GM18861 (cell line): Measurements from ENCODE around the gene AP2B1.
"Not testable (repeated sequence)": the region's sequence is repeated elsewhere in the genome, so short reads cannot be mapped to it uniquely, and the experiment has no call there.

ENCODE experiments used
- ATAC-seq: cut with Tn5 transposase; IDR thresholded peaks from one replicate; pipeline ENCODE4 v1.9.1; 2021; ENCODE audit not compliant: unreplicated experiment

AP2B1 gene

GRCh38 chr17:35587074-35587961 lies at the start of gene AP2B1:
TSS of gene AP2B1 (plus strand) at chr17:35587322. CDS start at chr17:35594031, 6,709 bp downstream.
- ATAC-seq: peak; percentile 70

- ATAC-seq: no peak
Observed at GRCh38 chr17:35537601-35538141, 49.5 kb upstream of the AP2B1 start, which contains the start of gene SLFN12L. TSS of gene SLFN12L (minus strand) at chr17:35537678. CDS start at chr17:35522364, 15,314 bp downstream.

GRCh38 chr17:35539659-35540026 lies 47.5 kb upstream of the AP2B1 start:
- no peak for ATAC-seq

GRCh38 chr17:35540589-35541404 lies 46.3 kb upstream of the AP2B1 start:
- no peak for ATAC-seq

- no peak for ATAC-seq
Observed at GRCh38 chr17:35541434-35541833, 45.7 kb upstream of the AP2B1 start.

- ATAC-seq: no peak
Observed at GRCh38 chr17:35542990-35543389, 44.1 kb upstream of the AP2B1 start.

GRCh38 chr17:35543856-35544255 lies 43.3 kb upstream of the AP2B1 start:
- ATAC-seq: no peak

- ATAC-seq: no peak
Observed at GRCh38 chr17:35545150-35545549, 42.0 kb upstream of the AP2B1 start.

- no peak for ATAC-seq
Observed at GRCh38 chr17:35546487-35546886, 40.6 kb upstream of the AP2B1 start.

GRCh38 chr17:35548208-35548810 lies 38.8 kb upstream of the AP2B1 start:
- ATAC-seq: no peak

GRCh38 chr17:35548978-35549377 lies 38.1 kb upstream of the AP2B1 start:
- no peak for ATAC-seq

- ATAC-seq: no peak
Observed at GRCh38 chr17:35553310-35553709, 33.8 kb upstream of the AP2B1 start.

GRCh38 chr17:35554668-35555067 lies 32.5 kb upstream of the AP2B1 start:
- no peak for ATAC-seq

GRCh38 chr17:35555691-35556090 lies 31.4 kb upstream of the AP2B1 start:
- ATAC-seq: no peak

- no peak for ATAC-seq
Observed at GRCh38 chr17:35557353-35557752, 29.8 kb upstream of the AP2B1 start.

- ATAC-seq: no peak
Observed at GRCh38 chr17:35559495-35560210, 27.5 kb upstream of the AP2B1 start.

- ATAC-seq: no peak
Observed at GRCh38 chr17:35560703-35561102, 26.4 kb upstream of the AP2B1 start, which contains the start of gene SLFN14. TSS of gene SLFN14 (minus strand) at chr17:35560819. CDS start at chr17:35558062, 2,757 bp downstream.

- ATAC-seq: not testable (repeated sequence)
Observed at GRCh38 chr17:35563181-35563580, 23.9 kb upstream of the AP2B1 start.

GRCh38 chr17:35566968-35567367 lies 20.2 kb upstream of the AP2B1 start:
- no peak for ATAC-seq

GRCh38 chr17:35568561-35568960 lies 18.6 kb upstream of the AP2B1 start:
- ATAC-seq: no peak
